Brain microvascular endothelial cell (primary cell): ENCODE data around the gene OSBPL5.

Experiments
- DNase-seq: peaks from one replicate; pipeline ENCODE4 v3.0.0-alpha.2; 2020
- H3K27ac ChIP-seq: fragments of 250-450 bp; sonication (Bioruptor Pico); 2 replicates; pipeline ENCODE4 v1.5.1; 2020; ENCODE audit warnings: mild to moderate bottlenecking, moderate library complexity
- H3K27me3 ChIP-seq: fragments of 250-450 bp; sonication (Bioruptor Pico); replicated peaks from 2 replicates; pipeline ENCODE4 v1.5.1; 2020; ENCODE audit warnings: mild to moderate bottlenecking
- H3K36me3 ChIP-seq: fragments of 250-450 bp; sonication (Bioruptor Pico); replicated peaks from 2 replicates; pipeline ENCODE4 v1.5.1; 2020; ENCODE audit warnings: mild to moderate bottlenecking
- H3K4me3 ChIP-seq: 2 replicates; pipeline ENCODE4 v1.5.1; 2011; ENCODE audit warnings: low read depth, mild to moderate bottlenecking, control low read depth, low read length, moderate library complexity
- in situ Hi-C: cut with HindIII; loops from 2 replicates; pipeline ENCODE4 v1.10.0; 2017; ENCODE audit warnings: low sequenced_read_pairs, low pct_ligation_motif_present
- TF ChIP-seq, protein P1 (sequence below): IDR thresholded peaks from 2 replicates; pipeline ENCODE4 v1.5.1; 2011; ENCODE audit warnings: low read depth, mild to moderate bottlenecking, moderate library complexity, low read length, control low read depth, inconsistent platforms; ENCODE audit errors: missing control alignments

Gene OSBPL5

DNA sequence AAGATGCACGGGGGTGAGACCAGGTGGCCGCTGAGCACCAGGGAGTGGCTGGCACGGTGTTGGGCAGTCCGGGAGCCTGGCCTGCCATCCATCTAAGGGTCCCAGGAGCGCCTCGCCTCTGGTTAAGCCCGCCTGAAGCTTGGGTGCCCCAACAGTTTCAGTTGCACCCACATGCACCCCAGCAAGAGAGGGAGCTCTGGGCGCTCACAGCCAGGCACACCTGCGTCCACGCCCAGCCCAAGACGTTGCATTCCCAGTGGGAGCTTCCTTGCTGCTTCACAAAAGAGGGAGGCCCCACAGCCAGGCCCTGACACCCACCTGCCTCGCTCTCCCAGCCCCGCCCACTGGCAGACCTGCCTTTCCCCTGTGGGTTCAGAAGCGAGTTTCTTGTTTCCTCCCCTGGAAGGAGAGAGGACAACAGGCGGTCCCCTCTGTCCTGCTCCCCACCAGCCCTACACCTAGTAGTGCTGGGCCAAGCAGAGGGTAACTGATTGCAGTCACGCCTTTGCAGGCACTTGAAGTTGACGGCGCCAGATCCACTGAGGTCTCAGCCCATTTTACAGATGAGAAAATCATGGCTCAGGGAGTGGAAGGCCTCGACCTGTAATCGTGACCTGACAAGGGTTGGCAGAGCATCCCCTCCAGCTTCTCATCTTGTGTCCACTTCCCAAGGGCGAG lies 35.4 kb downstream of the OSBPL5 start:
- TF ChIP-seq, protein P1, sequence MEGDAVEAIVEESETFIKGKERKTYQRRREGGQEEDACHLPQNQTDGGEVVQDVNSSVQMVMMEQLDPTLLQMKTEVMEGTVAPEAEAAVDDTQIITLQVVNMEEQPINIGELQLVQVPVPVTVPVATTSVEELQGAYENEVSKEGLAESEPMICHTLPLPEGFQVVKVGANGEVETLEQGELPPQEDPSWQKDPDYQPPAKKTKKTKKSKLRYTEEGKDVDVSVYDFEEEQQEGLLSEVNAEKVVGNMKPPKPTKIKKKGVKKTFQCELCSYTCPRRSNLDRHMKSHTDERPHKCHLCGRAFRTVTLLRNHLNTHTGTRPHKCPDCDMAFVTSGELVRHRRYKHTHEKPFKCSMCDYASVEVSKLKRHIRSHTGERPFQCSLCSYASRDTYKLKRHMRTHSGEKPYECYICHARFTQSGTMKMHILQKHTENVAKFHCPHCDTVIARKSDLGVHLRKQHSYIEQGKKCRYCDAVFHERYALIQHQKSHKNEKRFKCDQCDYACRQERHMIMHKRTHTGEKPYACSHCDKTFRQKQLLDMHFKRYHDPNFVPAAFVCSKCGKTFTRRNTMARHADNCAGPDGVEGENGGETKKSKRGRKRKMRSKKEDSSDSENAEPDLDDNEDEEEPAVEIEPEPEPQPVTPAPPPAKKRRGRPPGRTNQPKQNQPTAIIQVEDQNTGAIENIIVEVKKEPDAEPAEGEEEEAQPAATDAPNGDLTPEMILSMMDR: no peak
- in situ Hi-C loops: no loop called here
- no peak for DNase-seq
- no peaks in the 10 kb centered on the region for H3K27me3 ChIP-seq
- H3K4me3 ChIP-seq: no peak overlapping the region
- H3K27ac ChIP-seq: no peak overlapping the region
- H3K36me3 ChIP-seq: no peaks in the 10 kb centered on the region

DNA sequence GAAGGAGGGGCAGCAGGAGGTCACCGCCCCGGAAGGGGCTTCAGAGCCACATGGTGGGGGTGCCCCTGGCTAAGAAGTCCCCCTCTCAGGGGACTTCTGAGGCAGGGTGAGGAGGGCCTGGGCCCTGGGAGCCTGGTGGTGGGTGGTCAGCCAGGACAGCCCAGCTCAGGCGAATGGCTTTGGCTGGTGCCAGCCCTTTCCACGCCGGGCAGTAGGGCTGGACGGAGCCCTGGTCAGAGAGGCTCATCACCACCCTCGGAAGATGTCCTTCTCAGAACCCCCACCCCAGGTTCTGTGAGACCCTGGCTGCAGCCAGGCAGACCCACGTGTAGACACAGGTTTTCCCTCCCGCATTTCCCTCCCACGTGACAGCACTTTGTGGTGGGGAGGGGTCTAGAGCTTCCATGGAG lies 35.9 kb downstream of the OSBPL5 start:
- Histone ChIP-seq H3K4me3 (no peak overlapping the region), H3K27ac (no peak overlapping the region), H3K27me3 (no peaks in the 10 kb centered on the region), H3K36me3 (no peaks in the 10 kb centered on the region)
- DNase-seq: no peak
- in situ Hi-C loops: no loop called here
- TF ChIP-seq, protein P1: no peak

DNA sequence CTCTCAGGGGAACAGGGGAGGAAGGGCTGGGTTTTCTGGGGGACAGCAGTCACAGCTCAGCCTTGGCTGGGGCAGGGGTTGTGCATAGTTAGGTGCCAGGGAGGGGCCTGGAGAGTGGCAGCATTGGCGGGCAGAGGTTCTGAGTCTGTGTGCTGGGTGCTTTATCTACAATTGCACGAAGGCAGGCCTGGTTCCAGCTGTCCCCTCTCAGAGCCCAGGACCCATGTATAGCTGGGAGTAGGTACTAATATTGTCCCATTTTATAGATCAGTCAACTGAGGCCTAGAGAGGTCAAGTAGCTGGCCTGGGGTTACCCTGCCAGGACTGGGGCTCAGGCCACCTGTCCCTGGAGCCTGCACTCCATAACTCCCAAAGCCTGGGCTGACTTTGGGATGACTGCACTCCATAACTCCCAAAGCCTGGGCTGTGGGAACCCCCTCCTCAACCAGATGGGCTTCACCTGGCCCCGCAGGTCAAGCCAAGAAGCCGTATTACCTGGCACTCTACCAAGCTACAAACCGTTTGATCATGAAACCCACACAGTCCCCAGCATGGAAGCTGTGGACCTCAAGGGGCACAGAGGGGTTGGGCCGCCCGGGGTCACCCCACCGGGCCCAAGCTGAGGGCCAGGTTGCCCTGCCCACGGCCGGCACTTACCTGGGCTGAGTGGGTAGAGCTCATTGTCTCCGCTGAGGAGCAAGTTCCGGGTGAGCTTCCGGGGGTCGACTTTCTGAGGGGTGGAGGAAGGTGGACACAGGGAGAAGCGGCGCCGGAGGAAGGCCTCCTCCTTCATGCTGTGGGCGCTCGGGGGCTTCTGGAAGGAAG lies 36.5 kb downstream of the OSBPL5 start:
- no peaks in the 10 kb centered on the region for H3K36me3 ChIP-seq
- in situ Hi-C loops: no loop called here
- DNase-seq: no peak

DNA sequence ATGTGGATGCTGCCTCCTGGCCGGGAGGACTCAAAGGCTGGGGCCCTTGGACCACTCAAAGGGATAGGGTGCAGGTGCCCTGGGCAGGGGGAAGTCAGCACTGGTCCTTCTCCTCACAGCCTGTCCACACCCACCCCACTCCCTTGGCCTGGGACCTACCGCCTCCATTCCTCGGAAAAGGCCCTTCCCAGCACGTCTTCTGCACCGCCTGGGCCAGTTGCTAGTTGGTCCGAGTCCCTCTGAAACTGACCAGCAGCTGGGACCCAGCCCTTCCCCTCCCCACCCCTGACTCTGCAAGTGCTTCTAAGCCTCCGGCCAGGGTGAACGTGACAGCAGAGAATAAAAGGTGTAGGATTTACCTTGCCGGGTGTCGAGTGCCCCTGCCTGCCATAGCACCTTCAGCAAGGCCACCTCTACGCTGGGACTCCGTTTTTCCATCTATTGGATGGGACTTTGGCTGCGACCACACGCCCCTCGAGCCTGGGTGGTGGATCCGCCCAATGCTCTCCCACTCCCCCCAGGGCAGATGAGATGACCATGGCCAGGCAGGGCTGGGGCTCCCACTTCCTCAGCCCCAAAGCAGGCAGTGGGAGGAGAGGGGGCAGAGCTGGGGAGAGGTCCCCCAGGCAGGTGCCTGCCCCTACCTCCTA lies 37.3 kb downstream of the OSBPL5 start:
- TF ChIP-seq, protein P1: no peak
- in situ Hi-C loops: no loop called here
- Histone ChIP-seq H3K27ac (no peak overlapping the region), H3K4me3 (no peak overlapping the region), H3K36me3 (no peaks in the 10 kb centered on the region), H3K27me3 (no peaks in the 10 kb centered on the region)
- DNase-seq: no peak

More for the DNA sequence above, 36.5 kb downstream of the OSBPL5 start:
- H3K4me3 ChIP-seq: no peak overlapping the region
- H3K27me3 ChIP-seq: no peaks in the 10 kb centered on the region
- TF ChIP-seq, protein P1: no peak
- no peak overlapping the region for H3K27ac ChIP-seq

DNA sequence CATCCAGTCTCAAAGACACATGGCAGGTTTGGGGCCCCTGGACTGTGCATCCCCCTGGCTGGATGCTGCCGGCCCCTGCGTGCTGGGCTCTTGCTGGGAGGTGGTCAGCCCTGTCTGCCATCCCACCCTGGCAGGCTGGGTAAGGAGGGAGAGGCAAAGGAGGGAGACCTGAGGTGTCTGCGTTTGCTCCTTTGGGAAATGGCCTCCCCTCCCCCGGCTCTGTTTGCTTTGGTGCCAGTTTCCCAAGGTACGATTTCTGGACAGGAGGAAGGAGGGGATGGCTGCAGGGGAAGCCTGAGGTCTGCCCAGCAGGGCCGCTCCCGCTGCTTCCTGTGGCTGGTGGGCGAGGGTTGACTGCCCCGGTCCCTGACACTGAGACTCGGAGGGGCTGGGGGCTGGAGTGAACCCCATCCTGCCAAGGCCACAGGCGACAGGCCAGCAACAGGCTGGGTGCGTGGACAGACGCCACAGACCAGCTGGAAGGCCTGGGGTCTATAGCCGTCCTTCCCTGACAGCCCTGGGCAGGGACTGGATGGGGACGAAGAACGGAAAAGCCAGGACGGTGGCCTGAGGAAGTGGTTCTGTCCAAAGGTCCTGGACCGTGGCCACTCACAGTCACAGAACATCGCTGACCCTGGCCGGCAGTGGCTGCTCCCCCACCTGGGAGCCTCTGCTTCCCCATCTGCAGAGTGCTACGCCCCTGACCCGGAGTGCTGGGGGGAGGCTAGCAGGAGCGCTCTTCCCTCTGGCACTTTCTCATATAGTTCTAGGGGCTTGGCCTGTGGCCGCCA lies 38.0 kb downstream of the OSBPL5 start:
- no peak for DNase-seq
- no peak overlapping the region for H3K4me3 ChIP-seq
- H3K36me3 ChIP-seq: no peaks in the 10 kb centered on the region
- H3K27me3 ChIP-seq: no peaks in the 10 kb centered on the region
- H3K27ac ChIP-seq: no peak overlapping the region
- in situ Hi-C loops: no loop called here
- TF ChIP-seq, protein P1: no peak
